Measurements from ENCODE around the gene CACNA2D1. TPM values are rescaled to one million over a fixed set of nuclear protein-coding genes. Genes with fewer than 3 reads are reported as not detected.

The CACNA2D1 gene
- total RNA-seq, 1 experiment from 2014 or later = 0.27 TPM

DNA sequence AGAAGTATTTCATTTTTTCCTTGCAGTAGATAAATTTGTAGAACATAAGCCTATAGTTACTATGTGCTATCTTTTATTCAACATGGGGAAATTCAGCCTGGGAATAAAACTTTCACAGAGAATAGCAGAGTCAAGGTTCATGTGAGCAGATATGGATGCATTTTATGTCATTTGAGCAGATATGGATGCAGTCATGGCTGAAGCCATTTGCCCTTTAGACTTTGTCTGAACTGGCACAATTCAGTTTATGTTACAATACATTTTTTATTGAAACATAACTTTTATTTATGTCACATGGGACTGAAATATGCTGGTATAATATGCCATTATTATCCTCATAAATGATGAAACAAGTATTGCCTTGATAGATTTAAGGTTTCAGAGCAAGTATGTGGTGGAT lies 231.1 kb downstream of the CACNA2D1 start:
- no peak for ATAC-seq
- Histone ChIP-seq H3K4me2 (ENCODE audit: low read length) (no peak overlapping the region), H3K9me3 (ENCODE audit: control insufficient read depth in 1 of 2, insufficient read depth in 1 of 2, low read depth in 1 of 2, low read length in 2 of 2) (no peaks in the 10 kb centered on the region), H4K20me1 (ENCODE audit: insufficient read depth) (no peaks in the 10 kb centered on the region), H3K36me3 (ENCODE audit: control insufficient read depth in 1 of 2, insufficient read depth in 2 of 2, low read length in 2 of 2) (no peaks in the 10 kb centered on the region), H3K9me2 (ENCODE audit: insufficient read depth) (no peaks in the 10 kb centered on the region), H3K4me3 (replicated peaks in 1 of 2; ENCODE audit: low read depth in 1 of 2, low read length in 2 of 2) (no peak overlapping the region), H3K27me3 (ENCODE audit: insufficient read depth, low read length) (no peaks in the 10 kb centered on the region), H3K27ac (ENCODE audit: low read depth, low read length) (no peak overlapping the region), H2AFZ (ENCODE audit: low read depth, low read length, poor library complexity, severe bottlenecking) (no peak overlapping the region), H3K79me2 (ENCODE audit: insufficient read depth, low read length) (no peaks in the 10 kb centered on the region), H3K9ac (ENCODE audit: low read length) (no peak overlapping the region), H3K4me1 (ENCODE audit: control insufficient read depth in 1 of 2, insufficient read depth in 2 of 2, low read length in 2 of 2) (no peaks in the 10 kb centered on the region)
- no peak for DNase-seq (ENCODE audit: low read depth, low spot score)
- TF ChIP-seq, protein P1, sequence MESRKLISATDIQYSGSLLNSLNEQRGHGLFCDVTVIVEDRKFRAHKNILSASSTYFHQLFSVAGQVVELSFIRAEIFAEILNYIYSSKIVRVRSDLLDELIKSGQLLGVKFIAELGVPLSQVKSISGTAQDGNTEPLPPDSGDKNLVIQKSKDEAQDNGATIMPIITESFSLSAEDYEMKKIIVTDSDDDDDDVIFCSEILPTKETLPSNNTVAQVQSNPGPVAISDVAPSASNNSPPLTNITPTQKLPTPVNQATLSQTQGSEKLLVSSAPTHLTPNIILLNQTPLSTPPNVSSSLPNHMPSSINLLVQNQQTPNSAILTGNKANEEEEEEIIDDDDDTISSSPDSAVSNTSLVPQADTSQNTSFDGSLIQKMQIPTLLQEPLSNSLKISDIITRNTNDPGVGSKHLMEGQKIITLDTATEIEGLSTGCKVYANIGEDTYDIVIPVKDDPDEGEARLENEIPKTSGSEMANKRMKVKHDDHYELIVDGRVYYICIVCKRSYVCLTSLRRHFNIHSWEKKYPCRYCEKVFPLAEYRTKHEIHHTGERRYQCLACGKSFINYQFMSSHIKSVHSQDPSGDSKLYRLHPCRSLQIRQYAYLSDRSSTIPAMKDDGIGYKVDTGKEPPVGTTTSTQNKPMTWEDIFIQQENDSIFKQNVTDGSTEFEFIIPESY (IDR thresholded peaks at IDR 0.05; ENCODE audit: extremely low read depth, insufficient replicate concordance, low read length) = no peak
- no peak for TF ChIP-seq SP1 (IDR thresholded peaks at IDR 0.05; ENCODE audit: low read depth)
- no peak for TF ChIP-seq RAD21 (IDR thresholded peaks at IDR 0.05; ENCODE audit: low read depth)
- no peak for TF ChIP-seq FOSL1 (IDR thresholded peaks at IDR 0.05; ENCODE audit: low read depth)
- TF ChIP-seq ATF3 (IDR thresholded peaks at IDR 0.05) = no peak
- TF ChIP-seq SRF (IDR thresholded peaks at IDR 0.05; ENCODE audit: low read depth) = no peak
- TF ChIP-seq SIN3A (IDR thresholded peaks at IDR 0.05; ENCODE audit: low read depth) = no peak
- TF ChIP-seq EZH2 (IDR thresholded peaks at IDR 0.05) = no peak
- no peak for TF ChIP-seq CTCF (IDR thresholded peaks at IDR 0.05 in 2 of 3, conservative IDR thresholded peaks at IDR 0.05 in 1 of 3; ENCODE audit: borderline replicate concordance in 1 of 3, insufficient read depth in 1 of 3, low read depth in 2 of 3, low read length in 2 of 3)
- TF ChIP-seq, protein P2, sequence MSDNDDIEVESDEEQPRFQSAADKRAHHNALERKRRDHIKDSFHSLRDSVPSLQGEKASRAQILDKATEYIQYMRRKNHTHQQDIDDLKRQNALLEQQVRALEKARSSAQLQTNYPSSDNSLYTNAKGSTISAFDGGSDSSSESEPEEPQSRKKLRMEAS (IDR thresholded peaks at IDR 0.05) = no peak
- POLR2A ChIA-PET = no interaction called here
- no TSS peak for BruUV-seq (replicated peaks)
- intact Hi-C loops (cut with micrococcal nuclease) = no loop called here
- CTCF ChIA-PET = no interaction called here
- RAD21 ChIA-PET (ENCODE audit: low non-redundant PET in 1 of 2, low total read pairs in 2 of 2, uncharacterized antibody in 2 of 2, unreplicated experiment in 2 of 2) = no interaction called here

Measured in HCT116 (cell line).